GM23338 (cell line): ENCODE data around the gene GALNT9. TPM values are rescaled to one million over a fixed set of nuclear protein-coding genes. Genes with fewer than 3 reads are reported as not detected.

Experiments
- ATAC-seq: fragments of 200-7000 bp; cut with Tn5 transposase; 3 replicates; pipeline ENCODE4 v1.9.1; 2020
- DNase-seq: peaks from one replicate; pipeline ENCODE4 v3.0.0-alpha.2; 2015; ENCODE audit warnings: low spot score
- H2AFZ ChIP-seq: fragments of 200-600 bp; sonication (generic); 2 replicates; pipeline ENCODE4 v1.8.0; 2016; ENCODE audit warnings: antibody characterized with exemption, mild to moderate bottlenecking, moderate library complexity
- H3F3A ChIP-seq: fragments of 200-600 bp; sonication (generic); replicated peaks from 2 replicates; pipeline ENCODE4 v1.8.0; 2017; ENCODE audit warnings: antibody characterized with exemption, mixed run types, low read depth
- H3K27ac ChIP-seq: fragments of 200-600 bp; sonication (generic); 2 replicates; pipeline ENCODE4 v1.6.1; 2016; ENCODE audit warnings: low read depth
- H3K27me3 ChIP-seq: fragments of 200-600 bp; sonication (generic); 2 replicates; pipeline ENCODE4 v1.8.0; 2016; ENCODE audit warnings: mild to moderate bottlenecking, mixed run types, moderate library complexity; ENCODE audit not compliant: insufficient read depth
- H3K36me3 ChIP-seq: fragments of 200-600 bp; sonication (generic); 2 replicates; pipeline ENCODE4 v1.8.0; 2016; ENCODE audit warnings: mild to moderate bottlenecking; ENCODE audit not compliant: insufficient read depth
- H3K4me1 ChIP-seq: fragments of 200-600 bp; sonication (generic); 2 replicates; pipeline ENCODE4 v1.8.0; 2016; ENCODE audit warnings: mild to moderate bottlenecking, moderate library complexity; ENCODE audit not compliant: insufficient read depth
- H3K4me2 ChIP-seq: fragments of 200-600 bp; sonication (generic); 2 replicates; pipeline ENCODE4 v1.7.1; 2017; ENCODE audit warnings: mixed run types
- H3K4me3 ChIP-seq: fragments of 200-600 bp; sonication (generic); 2 replicates; pipeline ENCODE4 v1.6.1; 2016; ENCODE audit warnings: mixed run types
- H3K79me2 ChIP-seq: fragments of 200-600 bp; sonication (generic); replicated peaks from 2 replicates; pipeline ENCODE4 v1.8.0; 2017; ENCODE audit warnings: mild to moderate bottlenecking; ENCODE audit not compliant: insufficient read depth
- H3K9me2 ChIP-seq: fragments of 200-600 bp; sonication (generic); 2 replicates; pipeline ENCODE4 v1.8.0; 2017; ENCODE audit not compliant: insufficient read depth
- H4K20me1 ChIP-seq: fragments of 200-600 bp; sonication (generic); replicated peaks from 2 replicates; pipeline ENCODE4 v1.8.0; 2017; ENCODE audit warnings: mild to moderate bottlenecking; ENCODE audit not compliant: insufficient read depth
- H3K27ac Mint-ChIP-seq: 2 replicates; pipeline ENCODE4 v1.8.0; 2020; ENCODE audit warnings: inconsistent platforms, mild to moderate bottlenecking, moderate library complexity, mixed read lengths
- H3K27me3 Mint-ChIP-seq: 3 replicates; pipeline ENCODE4 v1.8.0; 2022; ENCODE audit warnings: low read depth, mild to moderate bottlenecking, moderate library complexity, mixed read lengths, inconsistent platforms; ENCODE audit not compliant: insufficient read depth, poor library complexity
- H3K36me3 Mint-ChIP-seq: 3 replicates; pipeline ENCODE4 v1.8.0; 2021; ENCODE audit warnings: low read depth, mild to moderate bottlenecking, inconsistent platforms, moderate library complexity, mixed read lengths
- H3K4me1 Mint-ChIP-seq: 3 replicates; pipeline ENCODE4 v1.8.0; 2020; ENCODE audit warnings: mild to moderate bottlenecking, inconsistent platforms, mixed read lengths
- H3K4me3 Mint-ChIP-seq: 3 replicates; pipeline ENCODE4 v1.8.0; 2021; ENCODE audit warnings: moderate library complexity, mild to moderate bottlenecking, inconsistent platforms, mixed read lengths
- H3K9me3 Mint-ChIP-seq: 3 replicates; pipeline ENCODE4 v1.8.0; 2020; ENCODE audit warnings: moderate library complexity, mild to moderate bottlenecking, inconsistent platforms, mixed read lengths
- CREB1 ChIP-seq: fragments of 250-450 bp; sonication (Bioruptor Pico); IDR thresholded peaks from 2 replicates; pipeline ENCODE4 v1.5.0; 2020; ENCODE audit warnings: low read depth, mild to moderate bottlenecking, moderate library complexity
- CTCF ChIP-seq, 2 experiments: fragments of 200-600 bp in 1 of 2; sonication (generic) in 1 of 2; conservative IDR thresholded peaks; 2 replicates each; pipeline versions ENCODE4 v1.5.1 to v1.6.1; 2016 to 2017; ENCODE audit warnings: antibody characterized with exemption in 2 of 2, low read depth in 2 of 2, mild to moderate bottlenecking in 2 of 2, moderate library complexity in 1 of 2
- EZH2 ChIP-seq: fragments of 200-600 bp; sonication (generic); IDR thresholded peaks from one replicate; pipeline ENCODE4 v1.8.0; 2017; ENCODE audit warnings: antibody characterized with exemption, mild to moderate bottlenecking, low read depth; ENCODE audit not compliant: unreplicated experiment
- EZH2phosphoT487 ChIP-seq: fragments of 200-600 bp; sonication (generic); IDR thresholded peaks from one replicate; pipeline ENCODE4 v1.8.1; 2018; ENCODE audit warnings: antibody characterized with exemption; ENCODE audit not compliant: unreplicated experiment
- JUNB ChIP-seq: IDR thresholded peaks from one replicate; pipeline ENCODE4 v1.6.1; 2016; ENCODE audit warnings: antibody characterized with exemption; ENCODE audit not compliant: unreplicated experiment
- POLR2AphosphoS5 ChIP-seq: IDR thresholded peaks from 2 replicates; pipeline ENCODE4 v1.6.1; 2016; ENCODE audit warnings: antibody characterized with exemption, low read depth
- STAT1 ChIP-seq: IDR thresholded peaks from one replicate; pipeline ENCODE4 v1.6.1; 2016; ENCODE audit warnings: antibody characterized with exemption; ENCODE audit not compliant: unreplicated experiment
- ZNF331 ChIP-seq: fragments of 250-450 bp; sonication (Bioruptor Pico); IDR thresholded peaks from 2 replicates; pipeline ENCODE4 v1.5.0; 2020; ENCODE audit warnings: low read depth, mild to moderate bottlenecking, moderate library complexity
- polyA plus RNA-seq: library from polyadenylated mRNA; unstranded; fragments of >200 nt; fragmentation: Nextera tagmentation; extraction: Ambion mirVana; gene quantifications from 2 replicates; pipeline ENCODE4 v1.2.1, GENCODE V29; 2016
- total RNA-seq: library from RNA; depleted of rRNA; stranded (reverse); fragments of >200 nt; shearing (Covaris generic); gene quantifications from 2 replicates; pipeline ENCODE4 v1.2.3, GENCODE V29; 2014
- TF ChIP-seq, protein P1 (sequence below): IDR thresholded peaks from 2 replicates; pipeline ENCODE4 v1.6.1; 2016; ENCODE audit warnings: antibody characterized with exemption
- TF ChIP-seq, protein P2 (sequence below): fragments of 250-450 bp; sonication (Bioruptor Pico); IDR thresholded peaks from 2 replicates; pipeline ENCODE4 v1.5.0; 2020; ENCODE audit warnings: mild to moderate bottlenecking, moderate library complexity

The GALNT9 gene
- total and polyA plus RNA-seq, 2 experiments from 2014 or later, result 0.81 to 2.5 TPM

DNA sequence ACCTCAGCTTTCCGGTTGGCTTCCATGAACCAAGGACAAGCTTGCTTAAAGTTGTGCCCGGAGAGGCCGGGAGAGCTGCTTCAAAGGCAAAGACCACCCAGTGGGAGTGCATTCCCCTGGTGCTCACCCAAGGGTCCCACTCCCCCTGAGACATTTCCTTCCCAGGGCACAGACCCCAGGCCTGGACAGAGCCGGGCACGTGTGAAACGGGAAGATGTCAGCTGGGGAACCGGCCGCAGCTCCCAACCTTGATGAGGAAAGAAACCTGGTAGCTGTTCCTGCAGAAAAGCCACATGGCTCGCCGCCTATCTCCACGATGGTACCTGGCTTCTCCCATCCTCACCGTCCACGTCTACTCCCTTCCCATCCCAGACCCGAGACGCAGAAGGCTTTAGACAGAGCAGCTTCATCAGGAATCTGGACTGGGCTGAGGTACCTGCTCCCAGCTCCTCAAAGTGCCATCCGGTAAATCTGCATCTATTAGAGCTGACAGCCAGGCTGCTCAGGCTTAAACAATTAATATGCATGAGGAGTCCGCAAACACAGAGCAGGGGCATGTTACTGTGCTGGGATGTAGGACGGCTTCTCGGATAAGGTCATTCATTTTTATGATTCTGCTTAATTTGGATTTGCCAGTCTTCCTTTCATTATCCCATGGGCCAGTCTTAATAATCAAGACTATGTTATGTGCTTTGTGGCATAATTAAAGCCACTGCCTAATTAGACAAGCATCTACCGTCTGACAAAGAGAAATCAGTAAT is 53.1 kb downstream of the GALNT9 start:
- DNase-seq (no peak), ATAC-seq (no peak)
- H3K27me3 ChIP-seq, result no peaks in the 10 kb centered on the region
- no peak overlapping the region for H2AFZ ChIP-seq
- no peaks in the 10 kb centered on the region for H3K4me1 ChIP-seq
- TF ChIP-seq POLR2AphosphoS5 (no peak), EZH2phosphoT487 (no peak), STAT1 (no peak), ZNF331 (CRISPR knock-in tag) (no peak), CTCF (conservative IDR thresholded peaks at IDR 0.05; ENCODE audit: low read depth in 2 of 2) (no peak), JUNB (no peak)
- TF ChIP-seq, protein P1, sequence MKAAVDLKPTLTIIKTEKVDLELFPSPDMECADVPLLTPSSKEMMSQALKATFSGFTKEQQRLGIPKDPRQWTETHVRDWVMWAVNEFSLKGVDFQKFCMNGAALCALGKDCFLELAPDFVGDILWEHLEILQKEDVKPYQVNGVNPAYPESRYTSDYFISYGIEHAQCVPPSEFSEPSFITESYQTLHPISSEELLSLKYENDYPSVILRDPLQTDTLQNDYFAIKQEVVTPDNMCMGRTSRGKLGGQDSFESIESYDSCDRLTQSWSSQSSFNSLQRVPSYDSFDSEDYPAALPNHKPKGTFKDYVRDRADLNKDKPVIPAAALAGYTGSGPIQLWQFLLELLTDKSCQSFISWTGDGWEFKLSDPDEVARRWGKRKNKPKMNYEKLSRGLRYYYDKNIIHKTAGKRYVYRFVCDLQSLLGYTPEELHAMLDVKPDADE, result no peak
- H4K20me1 ChIP-seq, result no peaks in the 10 kb centered on the region
- Mint-ChIP-seq H3K4me3 (no peak overlapping the region), H3K27me3 (peaks cover 15% of the 10 kb centered on the region), H3K36me3 (no peaks in the 10 kb centered on the region; the same call in 2 of the 3 replicates), H3K27ac (no peak overlapping the region), H3K9me3 (no peaks in the 10 kb centered on the region), H3K4me1 (peaks cover 32% of the 10 kb centered on the region)
- no peak overlapping the region for H3K27ac ChIP-seq
- H3K36me3 ChIP-seq, result no peaks in the 10 kb centered on the region
- H3K79me2 ChIP-seq, result no peaks in the 10 kb centered on the region
- no peak overlapping the region for H3K4me3 ChIP-seq
- no peaks in the 10 kb centered on the region for H3F3A ChIP-seq
- H3K9me2 ChIP-seq, result no peaks in the 10 kb centered on the region
- no peak overlapping the region for H3K4me2 ChIP-seq

GRCh38 chr12:132275631-132276030 is 53.8 kb downstream of the GALNT9 start:
- Histone ChIP-seq H4K20me1 (no peaks in the 10 kb centered on the region; the same call in 1 of the 2 replicates), H3K4me1 (no peaks in the 10 kb centered on the region), H3K9me2 (no peaks in the 10 kb centered on the region), H3K27ac (no peak overlapping the region), H3K4me2 (no peak overlapping the region), H3F3A (no peaks in the 10 kb centered on the region), H3K36me3 (no peaks in the 10 kb centered on the region), H3K27me3 (no peaks in the 10 kb centered on the region), H2AFZ (no peak overlapping the region), H3K79me2 (no peaks in the 10 kb centered on the region), H3K4me3 (no peak overlapping the region)
- no peak for DNase-seq
- peaks cover 15% of the 10 kb centered on the region for H3K27me3 Mint-ChIP-seq
- peaks cover 32% of the 10 kb centered on the region for H3K4me1 Mint-ChIP-seq
- no peaks in the 10 kb centered on the region for H3K9me3 Mint-ChIP-seq
- no peaks in the 10 kb centered on the region; the same call in 2 of the 3 replicates for H3K36me3 Mint-ChIP-seq
- no peak overlapping the region for H3K27ac Mint-ChIP-seq
- ATAC-seq, result no peak
- no peak overlapping the region for H3K4me3 Mint-ChIP-seq
- TF ChIP-seq JUNB (no peak), EZH2phosphoT487 (no peak), CREB1 (CRISPR knock-in tag) (no peak), EZH2 (no peak)
- TF ChIP-seq, protein P2, sequence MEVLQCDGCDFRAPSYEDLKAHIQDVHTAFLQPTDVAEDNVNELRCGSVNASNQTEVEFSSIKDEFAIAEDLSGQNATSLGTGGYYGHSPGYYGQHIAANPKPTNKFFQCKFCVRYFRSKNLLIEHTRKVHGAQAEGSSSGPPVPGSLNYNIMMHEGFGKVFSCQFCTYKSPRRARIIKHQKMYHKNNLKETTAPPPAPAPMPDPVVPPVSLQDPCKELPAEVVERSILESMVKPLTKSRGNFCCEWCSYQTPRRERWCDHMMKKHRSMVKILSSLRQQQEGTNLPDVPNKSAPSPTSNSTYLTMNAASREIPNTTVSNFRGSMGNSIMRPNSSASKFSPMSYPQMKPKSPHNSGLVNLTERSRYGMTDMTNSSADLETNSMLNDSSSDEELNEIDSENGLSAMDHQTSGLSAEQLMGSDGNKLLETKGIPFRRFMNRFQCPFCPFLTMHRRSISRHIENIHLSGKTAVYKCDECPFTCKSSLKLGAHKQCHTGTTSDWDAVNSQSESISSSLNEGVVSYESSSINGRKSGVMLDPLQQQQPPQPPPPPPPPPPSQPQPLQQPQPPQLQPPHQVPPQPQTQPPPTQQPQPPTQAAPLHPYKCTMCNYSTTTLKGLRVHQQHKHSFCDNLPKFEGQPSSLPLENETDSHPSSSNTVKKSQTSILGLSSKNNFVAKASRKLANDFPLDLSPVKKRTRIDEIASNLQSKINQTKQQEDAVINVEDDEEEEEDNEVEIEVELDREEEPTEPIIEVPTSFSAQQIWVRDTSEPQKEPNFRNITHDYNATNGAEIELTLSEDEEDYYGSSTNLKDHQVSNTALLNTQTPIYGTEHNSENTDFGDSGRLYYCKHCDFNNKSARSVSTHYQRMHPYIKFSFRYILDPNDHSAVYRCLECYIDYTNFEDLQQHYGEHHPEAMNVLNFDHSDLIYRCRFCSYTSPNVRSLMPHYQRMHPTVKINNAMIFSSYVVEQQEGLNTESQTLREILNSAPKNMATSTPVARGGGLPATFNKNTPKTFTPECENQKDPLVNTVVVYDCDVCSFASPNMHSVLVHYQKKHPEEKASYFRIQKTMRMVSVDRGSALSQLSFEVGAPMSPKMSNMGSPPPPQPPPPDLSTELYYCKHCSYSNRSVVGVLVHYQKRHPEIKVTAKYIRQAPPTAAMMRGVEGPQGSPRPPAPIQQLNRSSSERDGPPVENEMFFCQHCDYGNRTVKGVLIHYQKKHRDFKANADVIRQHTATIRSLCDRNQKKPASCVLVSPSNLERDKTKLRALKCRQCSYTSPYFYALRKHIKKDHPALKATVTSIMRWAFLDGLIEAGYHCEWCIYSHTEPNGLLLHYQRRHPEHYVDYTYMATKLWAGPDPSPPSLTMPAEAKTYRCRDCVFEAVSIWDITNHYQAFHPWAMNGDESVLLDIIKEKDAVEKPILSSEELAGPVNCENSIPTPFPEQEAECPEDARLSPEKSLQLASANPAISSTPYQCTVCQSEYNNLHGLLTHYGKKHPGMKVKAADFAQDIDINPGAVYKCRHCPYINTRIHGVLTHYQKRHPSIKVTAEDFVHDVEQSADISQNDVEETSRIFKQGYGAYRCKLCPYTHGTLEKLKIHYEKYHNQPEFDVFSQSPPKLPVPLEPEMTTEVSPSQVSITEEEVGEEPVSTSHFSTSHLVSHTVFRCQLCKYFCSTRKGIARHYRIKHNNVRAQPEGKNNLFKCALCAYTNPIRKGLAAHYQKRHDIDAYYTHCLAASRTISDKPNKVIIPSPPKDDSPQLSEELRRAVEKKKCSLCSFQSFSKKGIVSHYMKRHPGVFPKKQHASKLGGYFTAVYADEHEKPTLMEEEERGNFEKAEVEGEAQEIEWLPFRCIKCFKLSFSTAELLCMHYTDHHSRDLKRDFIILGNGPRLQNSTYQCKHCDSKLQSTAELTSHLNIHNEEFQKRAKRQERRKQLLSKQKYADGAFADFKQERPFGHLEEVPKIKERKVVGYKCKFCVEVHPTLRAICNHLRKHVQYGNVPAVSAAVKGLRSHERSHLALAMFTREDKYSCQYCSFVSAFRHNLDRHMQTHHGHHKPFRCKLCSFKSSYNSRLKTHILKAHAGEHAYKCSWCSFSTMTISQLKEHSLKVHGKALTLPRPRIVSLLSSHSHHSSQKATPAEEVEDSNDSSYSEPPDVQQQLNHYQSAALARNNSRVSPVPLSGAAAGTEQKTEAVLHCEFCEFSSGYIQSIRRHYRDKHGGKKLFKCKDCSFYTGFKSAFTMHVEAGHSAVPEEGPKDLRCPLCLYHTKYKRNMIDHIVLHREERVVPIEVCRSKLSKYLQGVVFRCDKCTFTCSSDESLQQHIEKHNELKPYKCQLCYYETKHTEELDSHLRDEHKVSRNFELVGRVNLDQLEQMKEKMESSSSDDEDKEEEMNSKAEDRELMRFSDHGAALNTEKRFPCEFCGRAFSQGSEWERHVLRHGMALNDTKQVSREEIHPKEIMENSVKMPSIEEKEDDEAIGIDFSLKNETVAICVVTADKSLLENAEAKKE (CRISPR knock-in tag), result no peak
- TF ChIP-seq, protein P1, result no peak
